Astrocyte (in vitro differentiated cells and primary cell): ENCODE results near the gene TBKBP1.

Experiments used
- CTCF ChIP-seq: IDR thresholded peaks from 2 replicates; pipeline ENCODE4 v1.5.1; 2011; ENCODE audit warnings: low read depth, mild to moderate bottlenecking, inconsistent platforms, low read length, moderate library complexity; ENCODE audit not compliant: insufficient read depth
- EZH2 ChIP-seq: IDR thresholded peaks from 2 replicates; pipeline ENCODE4 v1.6.1; 2012; ENCODE audit warnings: mild to moderate bottlenecking, low read length, inconsistent platforms; ENCODE audit not compliant: insufficient read depth

- TF ChIP-seq CTCF: no peak
- no peak for TF ChIP-seq EZH2
These were observed 6.8 kb downstream of the TBKBP1 start for GRCh38 chr17:47700471-47701449.
